NT2/D1 (cell line): ENCODE measurements around the gene ITGA3.

ENCODE experiments used
- YY1 ChIP-seq: IDR thresholded peaks from 2 replicates; pipeline ENCODE4 v1.6.1; 2011; ENCODE audit not compliant: insufficient read length, insufficient read depth
- ZNF274 ChIP-seq: IDR thresholded peaks from 2 replicates; pipeline ENCODE4 v1.6.1; 2011; ENCODE audit warnings: mild to moderate bottlenecking, low read depth, low read length

DNA sequence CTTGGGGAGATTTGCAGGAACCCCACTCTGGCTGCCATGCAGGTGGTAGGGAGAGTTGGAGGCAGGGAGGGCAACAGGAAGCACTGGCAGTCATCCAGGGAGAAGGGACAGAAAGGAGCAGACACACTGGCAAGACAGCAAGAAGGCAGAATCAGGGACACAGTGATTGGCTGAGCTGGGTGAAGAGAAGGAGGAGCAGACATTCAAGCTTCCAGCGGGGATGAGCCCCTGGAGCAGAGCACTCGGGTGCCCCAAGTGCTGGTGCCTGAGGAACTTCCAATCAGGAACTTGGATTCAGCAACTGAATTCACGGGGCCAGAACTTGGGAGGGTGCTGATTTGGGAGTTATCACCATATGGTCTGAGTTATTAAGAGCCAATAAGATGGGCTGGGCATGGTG is 6.3 kb upstream of the ITGA3 start:
- TF ChIP-seq YY1 (no peak), ZNF274 (no peak)
